Activated CD8-positive, alpha-beta memory T cell treated with anti-CD3 and anti-CD28 coated beads, Interleukin-2, amount 50 U/mL, for 24 hours (primary cell): ENCODE results near the gene EPB41L5.
"Not testable (repeated sequence)": the region's sequence is repeated elsewhere in the genome, so short reads cannot be mapped to it uniquely, and the experiment has no call there.

ENCODE experiments used
- DNase-seq: peaks from one replicate; pipeline ENCODE4 v3.0.0-alpha.2; 2020; ENCODE audit errors: extremely low read depth

The EPB41L5 gene

DNA sequence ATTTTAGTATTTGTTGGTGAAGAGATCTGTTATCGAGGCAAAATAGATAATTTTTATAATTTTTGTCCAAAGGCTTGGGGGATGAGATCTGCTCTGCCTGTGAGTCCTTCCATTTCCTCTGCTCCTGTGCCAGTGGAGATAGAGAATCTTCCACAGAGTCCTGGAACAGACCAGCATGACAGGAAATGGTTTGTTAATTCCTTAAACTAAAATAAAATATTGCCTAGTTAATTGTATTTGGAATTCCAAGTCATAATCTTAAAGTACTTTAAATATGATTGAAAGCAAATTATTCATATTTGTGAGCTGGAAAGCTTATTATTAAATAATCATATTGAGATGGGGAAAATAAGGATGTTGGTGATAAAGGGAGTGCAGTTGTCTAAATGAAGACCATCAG is 87.8 kb downstream of the EPB41L5 start:
- DNase-seq = no peak

GRCh38 chr2:120103723-120104467 is 91.0 kb downstream of the EPB41L5 start:
- no peak for DNase-seq

DNA sequence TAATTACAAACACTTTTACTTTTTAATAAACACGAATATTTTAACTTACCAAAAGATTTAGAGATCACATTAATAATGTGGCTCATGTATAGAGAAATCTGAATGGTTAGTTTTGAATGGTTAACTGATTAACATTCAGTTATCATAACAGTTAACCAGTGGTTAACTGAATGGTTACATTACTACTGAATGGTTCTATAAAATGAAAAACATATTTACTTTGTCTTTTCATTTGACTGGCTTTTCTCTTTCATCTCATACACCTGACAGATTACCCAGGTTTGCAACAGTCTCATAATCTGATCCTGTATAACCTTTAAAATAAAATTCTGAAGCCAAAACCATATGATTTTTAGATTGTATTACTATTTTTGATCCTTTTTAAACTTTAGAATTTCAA is 91.9 kb downstream of the EPB41L5 start:
- DNase-seq = no peak

DNA sequence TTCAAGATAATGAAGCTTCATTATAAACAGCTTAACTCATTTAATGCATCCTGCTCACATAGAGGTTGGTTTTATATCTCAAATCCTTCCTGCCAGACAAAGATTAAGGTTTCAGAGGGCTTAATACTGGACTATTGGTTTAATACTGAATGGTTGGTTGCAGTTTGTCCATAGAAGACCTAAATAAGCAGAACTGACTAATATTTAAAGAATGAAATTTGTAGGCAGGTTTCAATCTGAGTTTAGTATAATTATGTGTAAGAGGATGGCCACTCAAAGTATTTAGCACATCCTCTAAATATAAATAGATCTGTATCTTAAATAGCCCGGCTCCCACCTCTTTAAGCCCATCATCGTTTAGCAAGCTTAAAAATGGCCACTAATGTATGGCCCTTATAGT is 92.5 kb downstream of the EPB41L5 start:
- no peak for DNase-seq

DNA sequence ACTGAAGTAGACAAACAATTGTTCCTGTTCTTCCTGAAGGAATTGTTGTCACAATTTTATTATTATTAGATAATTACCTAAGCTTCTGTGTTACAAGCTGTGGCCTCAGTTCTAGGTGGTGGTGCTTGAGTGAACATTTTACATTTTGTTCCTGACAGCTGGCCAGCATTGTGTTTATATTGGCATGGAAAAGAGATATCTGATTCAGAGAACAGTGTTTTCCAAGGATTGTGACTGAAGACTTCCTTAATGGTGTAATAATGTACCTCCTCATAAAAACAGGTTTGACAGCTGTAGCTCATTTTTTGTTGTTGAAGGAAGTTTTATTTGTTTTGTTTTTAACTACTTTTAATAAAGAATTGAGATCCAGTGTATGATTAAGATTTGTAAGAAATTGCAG is 95.2 kb downstream of the EPB41L5 start:
- no peak for DNase-seq

GRCh38 chr2:120108749-120109148 is 95.9 kb downstream of the EPB41L5 start:
- no peak for DNase-seq

- no peak for DNase-seq
Measured at GRCh38 chr2:120109186-120110061, 96.5 kb downstream of the EPB41L5 start.

DNA sequence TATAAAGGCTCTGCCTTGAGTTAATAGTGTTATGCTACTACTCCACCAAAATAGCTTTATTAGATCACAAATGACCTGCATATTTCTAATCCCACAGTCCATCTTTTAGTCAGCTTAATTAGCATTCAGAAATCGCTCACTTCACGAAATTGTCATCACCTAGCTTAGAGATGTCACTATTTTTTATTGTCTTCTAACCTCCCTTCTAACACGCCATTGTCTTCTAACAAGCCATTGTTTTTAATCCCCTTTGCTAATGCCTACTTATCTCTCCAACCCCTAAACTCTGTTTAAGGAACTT is 97.1 kb downstream of the EPB41L5 start:
- DNase-seq = no peak

GRCh38 chr2:120110507-120110906 is 97.6 kb downstream of the EPB41L5 start:
- DNase-seq = no peak

GRCh38 chr2:120111193-120111592 is 98.3 kb downstream of the EPB41L5 start:
- DNase-seq = no peak

DNA sequence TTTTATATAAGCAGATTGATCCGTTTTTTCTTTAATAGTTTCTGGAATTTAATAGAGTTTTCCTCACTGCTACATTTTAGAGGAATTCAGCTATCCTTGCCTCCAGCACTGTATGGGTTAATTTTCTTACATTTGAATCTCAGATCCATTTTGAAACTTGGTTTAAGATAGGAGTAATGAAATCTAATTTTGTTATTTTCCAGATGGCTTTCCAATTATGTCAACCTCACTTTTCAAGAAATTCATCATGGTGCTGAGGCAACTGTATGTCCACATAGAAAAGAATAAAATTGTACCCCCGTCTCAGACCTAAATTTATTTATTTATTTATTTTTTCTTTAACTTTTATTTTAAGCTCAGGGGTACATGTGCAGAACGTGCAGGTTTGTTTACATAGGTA is 105.1 kb downstream of the EPB41L5 start:
- no peak for DNase-seq

DNA sequence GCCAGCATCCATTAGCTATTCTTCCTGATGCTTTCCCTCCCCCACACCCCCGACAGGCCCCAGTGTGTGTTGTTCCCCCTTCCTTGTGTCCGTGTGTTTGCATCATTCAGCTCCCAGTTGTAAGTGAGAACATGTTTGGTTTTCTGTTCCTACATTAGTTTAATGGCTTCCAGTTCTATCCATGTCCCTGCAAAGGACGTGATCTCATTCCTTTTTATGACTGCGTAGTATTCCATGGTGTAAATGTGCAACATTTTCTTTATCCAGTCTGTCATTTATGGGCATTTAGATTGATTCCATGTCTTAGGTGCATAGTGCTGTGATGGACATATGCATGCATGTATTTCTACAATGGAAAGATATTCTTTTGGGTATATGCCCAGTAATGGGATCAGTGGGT is 105.6 kb downstream of the EPB41L5 start:
- no peak for DNase-seq

- DNase-seq = not testable (repeated sequence)
Measured at GRCh38 chr2:120121337-120121736, 108.5 kb downstream of the EPB41L5 start.

GRCh38 chr2:120123090-120123489 is 110.2 kb downstream of the EPB41L5 start:
- DNase-seq = no peak

- DNase-seq = no peak
Measured at GRCh38 chr2:120125195-120125594, 112.3 kb downstream of the EPB41L5 start.

DNA sequence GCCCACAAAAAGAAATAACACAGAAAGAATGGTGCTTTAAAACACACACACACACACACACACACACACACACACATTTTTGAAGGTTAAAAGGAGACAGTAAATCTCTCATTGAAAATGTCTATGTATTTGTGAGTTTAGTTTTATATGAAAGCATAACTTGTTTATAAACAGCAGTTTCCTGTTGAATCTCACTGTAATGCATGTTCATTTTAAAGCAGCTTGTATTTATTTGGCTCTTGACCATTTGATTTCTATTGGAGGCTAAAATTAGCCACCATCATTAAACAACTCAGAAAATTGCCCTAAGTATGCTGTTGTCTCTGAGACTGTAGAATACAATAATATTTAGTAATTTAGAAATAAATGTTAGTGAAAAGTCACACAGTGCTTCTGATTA is 115.3 kb downstream of the EPB41L5 start:
- DNase-seq = no peak

- DNase-seq = no peak
Measured at GRCh38 chr2:120132190-120132589, 119.3 kb downstream of the EPB41L5 start.

GRCh38 chr2:120132691-120133090 is 119.8 kb downstream of the EPB41L5 start:
- DNase-seq = no peak

- DNase-seq = no peak
Measured at GRCh38 chr2:120133572-120134244, 120.8 kb downstream of the EPB41L5 start.

DNA sequence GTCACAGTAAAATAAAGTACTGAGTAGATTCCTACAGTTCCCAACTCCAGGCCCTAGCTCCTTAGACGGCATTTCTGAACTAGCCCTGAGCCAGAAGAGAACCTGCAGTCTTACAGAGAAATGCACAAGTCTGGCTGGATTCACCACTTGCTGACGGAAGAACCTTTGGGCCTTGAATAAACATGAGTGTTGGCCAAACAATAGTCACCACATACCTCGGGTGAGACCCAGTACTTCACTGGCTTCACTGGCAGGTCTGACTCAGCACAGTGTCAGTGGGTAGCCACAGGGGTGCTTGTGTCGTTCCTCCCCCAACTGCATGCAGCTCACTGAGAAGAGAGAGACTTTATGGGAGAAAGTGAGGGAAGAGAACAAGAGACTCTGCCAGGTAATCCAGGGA is 121.4 kb downstream of the EPB41L5 start:
- DNase-seq = no peak

- DNase-seq = not testable (repeated sequence)
Measured at GRCh38 chr2:120135013-120135412, 122.1 kb downstream of the EPB41L5 start.

DNA sequence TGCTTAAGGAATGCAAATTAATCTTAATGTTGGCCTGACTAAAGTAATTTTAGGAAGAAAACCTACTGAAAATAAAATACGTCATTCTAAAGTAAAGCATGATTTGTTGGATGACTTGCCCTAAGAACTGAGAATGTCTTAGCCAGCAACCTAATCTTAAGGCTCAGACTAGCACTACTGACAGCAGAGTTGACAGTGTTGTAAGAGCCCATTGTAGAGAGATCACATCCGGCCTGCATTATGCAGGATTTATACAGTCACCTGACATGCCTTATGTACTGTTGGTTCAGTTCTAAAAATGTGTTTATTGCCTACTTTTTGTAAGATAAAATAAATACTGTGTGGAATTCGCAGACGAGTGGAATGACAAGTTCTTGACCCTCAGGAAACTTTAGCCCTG is 128.0 kb downstream of the EPB41L5 start:
- DNase-seq = no peak
